GM21619 (cell line): ENCODE measurements around the gene PANK4.

ENCODE experiments used
- ATAC-seq: cut with Tn5 transposase; IDR thresholded peaks from one replicate; pipeline ENCODE4 v1.9.1; 2021; ENCODE audit not compliant: unreplicated experiment

Gene PANK4

DNA sequence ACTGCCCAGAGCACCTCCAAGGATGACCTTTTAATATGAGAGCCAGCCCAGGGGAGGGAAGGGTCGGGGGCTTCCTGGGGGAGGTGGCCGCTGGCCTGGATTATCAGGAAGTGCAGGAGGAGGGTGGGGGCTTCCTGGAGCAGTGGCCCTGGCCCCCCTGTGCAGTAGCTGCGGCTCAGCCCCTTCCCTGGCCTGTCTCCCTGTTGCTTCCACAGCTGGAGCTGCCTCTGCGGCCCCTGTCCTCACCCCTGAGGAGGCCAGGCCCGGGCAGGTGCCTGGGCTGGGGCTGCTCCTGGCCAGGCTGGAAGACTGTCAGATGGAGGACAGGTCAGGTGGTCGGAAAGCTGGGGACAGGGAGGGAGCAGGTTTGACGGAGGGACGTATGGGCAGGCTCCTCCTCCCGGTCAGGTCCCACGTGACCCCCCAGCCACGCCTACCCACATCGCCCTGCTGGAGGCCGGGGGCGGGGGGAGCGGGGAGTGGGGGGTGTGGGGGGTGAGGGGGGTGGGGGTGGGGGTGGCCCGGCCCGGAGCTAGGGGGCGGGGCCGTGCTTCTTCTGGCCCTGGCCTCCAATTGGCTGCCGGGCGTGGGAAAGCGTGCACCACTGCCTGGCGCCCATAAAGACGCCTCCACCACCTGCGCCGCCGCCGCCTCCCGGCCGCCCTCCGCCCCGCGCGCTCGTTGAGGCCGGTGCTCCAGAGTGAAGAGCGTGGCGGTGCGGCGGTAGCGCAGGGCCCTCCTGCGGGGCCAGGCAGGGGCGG lies 19.5 kb upstream of the PANK4 start:
- peak; percentile 30 for ATAC-seq

GRCh38 chr1:2544875-2545640 lies 18.7 kb upstream of the PANK4 start:
- ATAC-seq, result no peak

- no peak for ATAC-seq
These were observed 17.9 kb upstream of the PANK4 start for GRCh38 chr1:2544093-2544874.

- no peak for ATAC-seq
These were observed 17.2 kb upstream of the PANK4 start for GRCh38 chr1:2543543-2544092.

- no peak for ATAC-seq
These were observed 16.0 kb upstream of the PANK4 start for GRCh38 chr1:2542246-2542915.

GRCh38 chr1:2541619-2542245 lies 15.3 kb upstream of the PANK4 start:
- ATAC-seq, result no peak

GRCh38 chr1:2540816-2541492 lies 14.6 kb upstream of the PANK4 start:
- ATAC-seq, result no peak

- ATAC-seq, result no peak
These were observed 13.0 kb upstream of the PANK4 start for GRCh38 chr1:2539312-2539907.

GRCh38 chr1:2538872-2539271 lies 12.5 kb upstream of the PANK4 start:
- ATAC-seq, result no peak

GRCh38 chr1:2538376-2538775 lies 12.0 kb upstream of the PANK4 start:
- ATAC-seq, result no peak

DNA sequence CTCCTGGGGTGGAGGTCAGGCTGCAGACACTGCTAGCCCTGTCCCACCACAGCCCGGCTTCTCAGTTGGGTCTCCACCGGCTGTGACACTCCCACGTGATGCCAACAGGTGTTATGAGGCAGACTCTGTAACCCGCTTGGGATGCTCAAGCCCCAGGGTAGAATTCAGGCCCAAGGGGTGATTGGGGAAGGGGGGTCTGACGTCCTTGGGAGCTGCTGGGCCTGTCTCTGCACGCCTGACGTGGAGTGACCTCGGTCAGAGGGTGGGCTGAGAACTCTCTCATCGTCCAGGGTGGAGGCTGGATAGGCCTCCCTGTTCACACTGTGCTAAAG lies 11.4 kb upstream of the PANK4 start:
- ATAC-seq, result no peak

DNA sequence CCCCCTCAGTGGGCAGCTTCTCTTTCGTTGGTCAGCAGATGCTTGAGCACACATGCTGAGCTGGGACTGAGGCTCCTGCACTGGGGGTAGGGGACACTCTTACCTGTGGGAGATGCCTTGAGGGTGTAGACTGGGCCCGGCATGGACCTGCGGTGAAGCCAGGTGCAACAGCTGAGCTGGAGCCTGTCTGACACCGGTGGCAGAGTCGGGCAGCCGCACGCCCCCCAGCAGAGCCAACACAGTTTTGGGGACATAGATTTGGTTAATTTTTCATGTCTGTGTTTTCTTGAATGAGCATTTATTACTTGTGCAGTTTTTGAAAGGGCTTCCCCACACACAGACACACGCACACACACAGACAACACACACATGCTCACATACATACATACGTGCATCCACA lies 9.6 kb upstream of the PANK4 start:
- no peak for ATAC-seq

GRCh38 chr1:2535455-2535854 lies 9.1 kb upstream of the PANK4 start:
- no peak for ATAC-seq

DNA sequence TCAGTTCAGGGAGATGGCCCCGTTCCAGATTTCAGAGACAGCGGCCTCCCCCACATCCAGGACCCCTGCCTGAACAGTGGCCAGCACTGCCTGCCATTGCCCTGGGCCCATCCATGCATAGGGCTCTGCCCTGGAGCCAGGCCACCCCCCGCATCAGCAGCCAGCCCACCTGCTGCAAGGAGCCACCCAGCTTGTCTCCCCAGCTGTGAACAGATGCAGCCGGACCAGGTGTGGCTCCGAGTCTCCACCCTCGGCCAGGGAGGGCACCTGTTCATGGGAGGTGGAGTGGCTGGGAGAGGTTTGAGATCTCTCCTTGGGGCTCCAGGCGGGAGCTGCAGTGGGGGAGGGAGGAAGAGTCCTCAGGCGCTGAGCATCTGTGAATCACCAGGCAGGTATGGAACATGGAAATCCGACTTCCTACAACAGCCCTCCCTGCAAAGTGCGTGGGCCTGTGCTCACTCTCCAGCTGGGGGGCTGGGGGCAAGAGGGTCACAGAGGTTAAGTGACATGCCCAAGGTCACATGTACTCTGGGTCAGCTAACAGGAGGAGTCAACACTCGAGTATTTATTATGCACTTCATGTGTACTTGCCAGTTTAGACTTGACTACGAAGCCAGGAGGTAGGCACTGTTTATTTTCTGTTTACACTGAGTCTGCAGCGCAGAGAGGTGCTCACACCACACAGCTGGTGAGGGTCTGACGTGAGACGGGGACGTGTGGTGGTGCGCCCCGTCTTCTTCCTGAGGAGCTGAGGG lies 8.5 kb upstream of the PANK4 start:
- no peak for ATAC-seq

DNA sequence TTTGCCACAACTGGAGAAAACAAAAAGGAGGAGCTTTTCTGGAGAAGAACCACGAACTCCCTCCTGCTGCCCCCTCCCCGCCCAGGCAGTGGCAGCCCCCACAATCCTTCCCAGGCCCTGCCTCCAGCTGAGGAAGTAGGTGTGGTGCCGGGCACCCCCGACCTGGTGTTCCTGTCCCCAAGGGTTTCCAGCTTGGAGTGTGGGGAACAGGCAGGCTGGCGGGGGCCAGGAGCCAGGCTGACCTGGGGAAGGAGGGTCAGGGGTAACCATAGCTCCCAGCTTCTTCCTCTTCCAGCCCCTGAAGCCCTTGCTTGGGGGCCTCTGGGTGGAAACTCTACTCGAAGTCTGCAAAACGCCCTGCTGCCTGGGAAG lies 7.9 kb upstream of the PANK4 start:
- no peak for ATAC-seq

DNA sequence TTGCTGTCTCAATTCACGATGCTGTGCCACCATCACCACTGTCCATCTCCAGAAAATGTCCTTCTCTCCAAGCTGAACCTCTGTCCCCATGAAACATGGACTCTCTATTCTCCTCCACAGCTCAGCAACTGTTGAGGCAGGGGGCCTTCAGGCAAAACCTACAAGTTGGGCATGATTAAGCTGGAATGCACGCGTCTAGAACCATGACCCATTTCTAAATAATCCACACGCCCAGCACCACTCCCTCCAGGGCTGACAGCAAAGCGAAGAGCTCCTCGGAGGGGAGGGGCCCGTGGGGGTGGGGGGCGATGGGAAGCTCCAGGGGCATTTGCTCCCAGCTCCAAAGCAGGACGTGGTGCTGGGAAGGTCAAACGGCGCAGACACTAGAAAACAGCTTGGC lies 7.0 kb upstream of the PANK4 start:
- no peak for ATAC-seq

DNA sequence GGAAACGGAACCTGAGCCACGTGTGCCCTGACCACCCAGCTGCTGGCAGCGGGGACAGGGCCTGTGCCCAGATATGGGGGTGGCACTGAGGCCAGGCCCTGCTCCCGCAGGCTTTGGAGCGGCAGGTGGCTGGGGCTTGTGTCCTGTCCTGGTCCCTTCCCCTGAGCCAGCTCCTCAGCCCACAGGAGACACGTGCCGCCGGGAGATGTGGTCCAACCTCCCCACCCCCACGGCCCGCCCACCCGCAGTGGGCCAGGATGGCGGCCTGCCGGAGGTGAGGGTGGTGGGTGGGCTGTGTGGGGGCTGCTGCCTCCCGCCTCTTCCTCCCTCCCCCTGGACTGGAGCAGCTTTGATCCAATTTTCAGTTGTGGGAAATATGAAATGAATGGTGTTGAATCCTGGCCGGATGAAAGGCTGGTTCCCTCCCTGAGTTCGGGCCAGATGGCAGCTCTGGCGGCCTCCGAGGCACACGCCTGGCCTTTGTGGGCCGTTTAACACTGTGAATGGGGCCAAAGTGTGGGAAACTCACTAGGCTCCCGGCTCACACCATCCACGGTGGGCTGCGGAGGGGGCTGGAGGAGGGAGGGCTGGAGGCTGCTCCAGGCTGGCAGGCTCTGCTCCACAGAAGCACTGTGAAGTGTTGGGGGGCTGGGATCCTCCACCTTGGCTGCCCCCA lies 6.2 kb upstream of the PANK4 start:
- ATAC-seq, result no peak
